ENCODE results near the gene PCGF2. TPM values are rescaled to one million over a fixed set of nuclear protein-coding genes. Genes with fewer than 3 reads are reported as not detected.

PCGF2 gene
- total and polyA plus RNA-seq, 9 of the 15 experiments (the other 6 are each of a cell fraction or from before 2014, with no cell fraction given), result 1.3 to 33.4 (median 7.0) TPM

GRCh38 chr17:38703742-38704605 is 44.2 kb downstream of the PCGF2 start (continued):
- TF ChIP-seq ZNF436 (CRISPR knock-in tag; IDR thresholded peaks at IDR 0.05) (peak; percentile 98), SP1 (CRISPR knock-in tag; IDR thresholded peaks at IDR 0.05) (no peak), MCM3 (IDR thresholded peaks at IDR 0.05) (no peak), E2F4 (CRISPR knock-in tag; IDR thresholded peaks at IDR 0.05; ENCODE audit: low read depth) (no peak), KLF6 (CRISPR knock-in tag; IDR thresholded peaks at IDR 0.05; ENCODE audit: borderline replicate concordance) (no peak), SIN3A (IDR thresholded peaks at IDR 0.05; ENCODE audit: borderline replicate concordance in 2 of 2, control insufficient read depth in 1 of 2, low read depth in 2 of 2, low read length in 2 of 2) (peak in 1 of 2 experiments; percentile 76; a peak in 1 of 4 replicates), SPI1 (IDR thresholded peaks at IDR 0.05; ENCODE audit: borderline replicate concordance, low read depth, low read length) (no peak), RAD51 (IDR thresholded peaks at IDR 0.05; ENCODE audit: borderline replicate concordance, low read depth) (no peak), NCOA4 (IDR thresholded peaks at IDR 0.05; ENCODE audit: partially characterized antibody) (no peak), PRPF4 (IDR thresholded peaks at IDR 0.05; ENCODE audit: insufficient read depth, low read depth, low read length, poor library complexity, severe bottlenecking) (no peak), CTBP1 (IDR thresholded peaks at IDR 0.05; ENCODE audit: borderline replicate concordance) (peak; percentile 67), FOSL1 (tag; conservative IDR thresholded peaks at IDR 0.05) (0 out of 2 replicates have a peak, but pooled peaks have one; percentile 24), ZNF407 (IDR thresholded peaks at IDR 0.05; ENCODE audit: low read depth) (no peak), ZNF511 (CRISPR knock-in tag; IDR thresholded peaks at IDR 0.05) (no peak), SMARCC2 (IDR thresholded peaks at IDR 0.05; ENCODE audit: low read depth) (no peak), PTBP1 (IDR thresholded peaks at IDR 0.05; ENCODE audit: low read depth, low read length) (peak; percentile 86; the same call in 1 of the 2 replicates), ARID2 (IDR thresholded peaks at IDR 0.05) (no peak), TEAD2 (tag; IDR thresholded peaks at IDR 0.05) (no peak)

Measured in K562 (cell line).